BLaER1 (cell line): Measurements from ENCODE around the gene PDE9A.

Experiments used
- H3K27ac ChIP-seq: shearing (Covaris generic); formaldehyde crosslinking; 2 replicates; pipeline ENCODE4 v1.8.1; 2022
- H3K27me3 ChIP-seq: shearing (Covaris generic); formaldehyde crosslinking; 2 replicates; pipeline ENCODE4 v1.8.1; 2022
- H3K36me3 ChIP-seq: shearing (Covaris generic); formaldehyde crosslinking; 2 replicates; pipeline ENCODE4 v1.8.1; 2022
- H3K4me1 ChIP-seq: shearing (Covaris generic); formaldehyde crosslinking; 2 replicates; pipeline ENCODE4 v1.8.1; 2022
- H3K4me2 ChIP-seq: shearing (Covaris generic); formaldehyde crosslinking; 2 replicates; pipeline ENCODE4 v1.8.1; 2022
- H3K4me3 ChIP-seq: shearing (Covaris generic); formaldehyde crosslinking; 2 replicates; pipeline ENCODE4 v1.8.1; 2022
- H3K9ac ChIP-seq: shearing (Covaris generic); formaldehyde crosslinking; 2 replicates; pipeline ENCODE4 v1.8.1; 2022
- H3K9me3 ChIP-seq: shearing (Covaris generic); formaldehyde crosslinking; 2 replicates; pipeline ENCODE4 v1.8.1; 2022
- H4K20me1 ChIP-seq: shearing (Covaris generic); formaldehyde crosslinking; 2 replicates; pipeline ENCODE4 v1.8.1; 2022
- Cebpa-rat ChIP-seq: shearing (Covaris generic); IDR thresholded peaks from 2 replicates; pipeline ENCODE4 v1.8.1; 2022

Gene PDE9A

DNA sequence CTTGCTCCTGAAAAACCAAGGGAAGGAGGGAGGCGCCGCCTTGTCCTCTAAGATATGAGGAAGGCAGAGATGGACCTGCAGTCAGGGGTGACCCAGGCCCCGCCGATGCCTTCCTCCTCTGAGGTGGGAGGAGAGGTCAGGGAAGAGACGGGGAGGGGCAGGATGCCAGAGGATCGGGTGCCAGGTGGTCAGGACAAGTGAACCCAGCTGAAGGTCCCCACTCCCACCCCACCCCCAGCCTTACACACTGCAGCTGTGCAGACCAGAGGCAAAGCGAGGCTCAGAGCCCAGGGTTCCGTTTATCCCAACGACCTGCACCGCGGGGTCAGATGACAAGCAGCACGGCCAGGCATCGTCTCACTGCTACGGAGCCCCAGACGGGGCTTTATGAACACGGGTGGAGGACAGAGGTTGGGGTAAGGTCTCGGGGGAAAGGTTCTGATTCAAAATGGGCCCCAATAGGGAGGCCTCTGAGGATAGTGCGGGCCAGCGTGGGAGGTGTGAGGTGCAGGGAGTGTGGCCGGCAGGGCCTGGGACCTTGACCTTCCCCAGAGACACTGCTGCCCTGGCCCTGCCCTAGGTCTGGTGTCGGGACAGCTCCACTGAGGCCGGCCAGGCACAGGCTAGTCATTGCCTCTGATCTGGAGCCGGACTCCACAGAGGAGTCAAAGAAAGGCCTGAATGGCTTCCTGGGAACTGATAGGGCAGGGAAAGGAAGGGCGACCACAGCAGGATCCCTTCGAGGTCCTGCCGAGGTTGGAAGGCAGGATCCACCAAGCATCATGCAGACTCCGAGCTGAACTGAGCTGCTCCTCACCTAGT lies 113.5 kb downstream of the PDE9A start:
- Histone ChIP-seq H3K36me3 (no peaks in the 10 kb centered on the region), H3K27me3 (no peaks in the 10 kb centered on the region), H3K9ac (no peak overlapping the region), H3K27ac (no peak overlapping the region), H3K4me1 (peaks cover 15% of the 10 kb centered on the region), H3K4me2 (no peak overlapping the region), H3K9me3 (no peaks in the 10 kb centered on the region), H3K4me3 (no peak overlapping the region), H4K20me1 (no peaks in the 10 kb centered on the region)
- no peak for TF ChIP-seq Cebpa-rat

DNA sequence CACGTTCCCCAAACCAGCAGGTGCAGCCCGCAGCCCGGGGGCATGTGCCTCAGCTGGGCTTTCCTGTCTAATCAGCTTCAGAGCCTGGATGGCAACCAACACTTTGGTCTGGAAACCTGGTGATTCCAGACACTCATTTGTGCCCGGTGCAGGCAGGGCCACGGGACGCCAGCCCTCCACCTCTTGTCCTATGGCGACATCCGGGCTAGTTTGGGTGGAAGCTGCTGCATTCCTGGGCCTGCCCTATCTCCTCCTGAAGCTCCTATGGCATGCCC lies 114.1 kb downstream of the PDE9A start:
- no peaks in the 10 kb centered on the region for H4K20me1 ChIP-seq
- TF ChIP-seq Cebpa-rat = no peak
- H3K27ac ChIP-seq = no peak overlapping the region
- no peak overlapping the region for H3K4me2 ChIP-seq
- H3K9me3 ChIP-seq = no peaks in the 10 kb centered on the region
- no peak overlapping the region for H3K4me3 ChIP-seq
- peaks cover 15% of the 10 kb centered on the region for H3K4me1 ChIP-seq
- no peaks in the 10 kb centered on the region for H3K27me3 ChIP-seq
- no peaks in the 10 kb centered on the region for H3K36me3 ChIP-seq
- H3K9ac ChIP-seq = no peak overlapping the region

DNA sequence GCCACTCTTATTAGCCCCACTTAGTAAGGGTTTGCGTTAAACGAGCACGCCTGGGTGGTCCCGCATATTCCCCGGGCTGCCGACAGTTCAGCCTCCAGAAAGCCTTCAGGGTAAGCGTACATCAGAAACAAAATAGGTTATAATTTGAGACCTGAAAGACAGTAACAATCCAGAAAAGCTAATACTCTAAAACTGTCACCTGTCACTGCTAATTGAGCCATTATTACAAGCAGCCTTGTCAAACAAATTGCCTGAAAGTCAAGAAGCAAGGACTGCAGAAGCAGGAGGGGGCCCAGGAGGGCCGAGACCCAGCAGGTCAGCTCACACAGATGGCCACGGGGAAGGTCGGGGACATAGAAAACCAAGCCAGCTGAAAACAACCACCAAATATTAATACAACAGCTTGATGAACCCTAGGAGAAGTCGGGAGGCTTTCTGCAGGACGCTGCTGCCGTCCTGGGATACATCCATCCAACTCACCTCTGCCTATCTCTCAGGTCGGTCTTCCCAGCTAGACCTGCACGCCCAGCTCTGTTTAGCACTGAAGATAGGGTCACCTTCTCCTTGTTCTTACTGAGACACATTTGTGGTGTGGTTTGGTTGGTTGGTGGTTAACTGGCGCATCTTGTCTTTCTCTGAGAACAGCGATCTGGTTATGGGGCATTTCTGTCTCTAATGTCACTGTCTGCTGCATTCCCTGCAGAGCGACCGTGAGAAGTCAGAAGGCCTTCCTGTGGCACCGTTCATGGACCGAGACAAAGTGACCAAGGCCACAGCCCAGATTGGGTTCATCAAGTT lies 115.1 kb downstream of the PDE9A start:
- no peak overlapping the region for H3K4me2 ChIP-seq
- H3K9ac ChIP-seq = no peak overlapping the region
- peaks cover 10% of the 10 kb centered on the region for H3K4me1 ChIP-seq
- H3K27me3 ChIP-seq = no peaks in the 10 kb centered on the region
- H3K9me3 ChIP-seq = no peaks in the 10 kb centered on the region
- H4K20me1 ChIP-seq = no peaks in the 10 kb centered on the region
- no peak overlapping the region for H3K4me3 ChIP-seq
- no peaks in the 10 kb centered on the region for H3K36me3 ChIP-seq
- no peak for TF ChIP-seq Cebpa-rat
- no peak overlapping the region for H3K27ac ChIP-seq

DNA sequence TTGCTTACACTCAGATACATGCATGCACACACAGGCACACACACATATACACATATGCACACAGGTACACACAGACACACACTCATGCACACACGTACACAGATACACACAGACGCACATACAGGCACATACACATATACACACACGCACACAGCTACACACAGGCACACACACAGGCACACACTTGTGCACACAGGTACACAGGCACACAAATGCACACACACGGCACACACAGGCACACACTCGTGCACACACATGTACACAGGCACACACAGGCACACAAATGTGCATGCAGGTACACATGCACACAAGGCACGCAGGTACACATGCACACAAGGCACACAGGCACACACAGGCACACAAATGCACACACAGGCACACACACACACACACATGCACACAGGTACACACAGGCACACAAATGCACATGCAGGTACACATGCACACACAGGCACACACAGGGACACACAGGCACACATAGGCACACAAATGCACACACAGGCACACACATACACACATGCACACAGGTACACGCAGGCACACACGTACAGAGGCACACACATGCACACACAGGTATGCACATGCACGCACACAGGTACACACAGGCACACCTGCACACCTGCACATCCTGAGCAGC lies 115.9 kb downstream of the PDE9A start:
- H3K27me3 ChIP-seq = no peaks in the 10 kb centered on the region
- TF ChIP-seq Cebpa-rat = no peak
- no peak overlapping the region for H3K4me3 ChIP-seq
- H3K4me1 ChIP-seq = peaks cover 2% of the 10 kb centered on the region
- H3K36me3 ChIP-seq = no peaks in the 10 kb centered on the region
- H3K27ac ChIP-seq = no peak overlapping the region
- no peaks in the 10 kb centered on the region for H4K20me1 ChIP-seq
- H3K4me2 ChIP-seq = no peak overlapping the region
- no peaks in the 10 kb centered on the region for H3K9me3 ChIP-seq
- H3K9ac ChIP-seq = no peak overlapping the region

DNA sequence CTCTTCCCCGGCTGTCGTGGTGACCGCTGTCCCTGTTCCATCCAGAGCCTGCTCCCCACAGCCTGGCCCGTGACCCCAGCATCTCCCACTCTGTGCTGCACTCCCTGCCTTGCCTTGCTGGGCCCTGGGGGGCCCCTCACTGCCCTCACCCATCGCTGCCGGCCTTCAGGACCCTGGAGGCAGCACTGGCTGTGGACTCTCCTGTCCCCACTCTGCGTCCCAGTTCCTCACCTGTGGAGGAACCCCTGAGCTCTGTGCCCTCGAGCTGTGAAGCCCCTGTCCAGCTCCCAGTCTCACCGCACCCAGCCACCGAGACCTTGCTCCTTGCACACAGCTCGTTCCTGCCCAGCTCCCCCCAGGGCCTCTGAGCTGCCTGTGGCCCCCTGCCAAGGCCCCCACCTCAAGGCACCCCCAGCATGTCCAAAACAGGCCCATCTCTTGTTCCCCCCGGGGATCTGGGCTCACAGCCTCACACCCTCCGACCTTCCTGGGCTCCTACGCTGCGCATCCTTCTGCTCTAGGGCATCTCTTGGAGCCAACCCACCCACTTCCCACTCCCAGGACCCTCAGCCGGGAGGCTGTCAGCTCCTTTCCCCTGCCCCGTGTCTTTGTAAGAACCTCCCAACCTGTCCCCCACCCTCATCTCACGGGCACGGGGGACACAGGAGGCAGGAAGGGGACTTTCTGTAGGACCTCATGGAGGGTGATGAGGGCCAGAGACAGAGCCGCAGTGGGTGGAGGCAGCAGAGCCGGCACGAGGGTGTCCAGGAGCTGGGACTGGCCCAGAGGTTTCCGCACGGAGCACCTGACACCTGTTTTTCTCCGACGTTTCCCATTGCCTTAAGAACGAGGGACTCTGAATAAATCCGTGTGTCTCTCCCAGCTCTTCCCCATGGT lies 116.6 kb downstream of the PDE9A start:
- no peak overlapping the region for H3K4me2 ChIP-seq
- H3K27me3 ChIP-seq = no peaks in the 10 kb centered on the region
- no peaks in the 10 kb centered on the region for H3K4me1 ChIP-seq
- H3K27ac ChIP-seq = no peak overlapping the region
- no peaks in the 10 kb centered on the region for H3K9me3 ChIP-seq
- no peaks in the 10 kb centered on the region for H3K36me3 ChIP-seq
- no peak overlapping the region for H3K9ac ChIP-seq
- H3K4me3 ChIP-seq = no peak overlapping the region
- no peaks in the 10 kb centered on the region for H4K20me1 ChIP-seq
- TF ChIP-seq Cebpa-rat = no peak

DNA sequence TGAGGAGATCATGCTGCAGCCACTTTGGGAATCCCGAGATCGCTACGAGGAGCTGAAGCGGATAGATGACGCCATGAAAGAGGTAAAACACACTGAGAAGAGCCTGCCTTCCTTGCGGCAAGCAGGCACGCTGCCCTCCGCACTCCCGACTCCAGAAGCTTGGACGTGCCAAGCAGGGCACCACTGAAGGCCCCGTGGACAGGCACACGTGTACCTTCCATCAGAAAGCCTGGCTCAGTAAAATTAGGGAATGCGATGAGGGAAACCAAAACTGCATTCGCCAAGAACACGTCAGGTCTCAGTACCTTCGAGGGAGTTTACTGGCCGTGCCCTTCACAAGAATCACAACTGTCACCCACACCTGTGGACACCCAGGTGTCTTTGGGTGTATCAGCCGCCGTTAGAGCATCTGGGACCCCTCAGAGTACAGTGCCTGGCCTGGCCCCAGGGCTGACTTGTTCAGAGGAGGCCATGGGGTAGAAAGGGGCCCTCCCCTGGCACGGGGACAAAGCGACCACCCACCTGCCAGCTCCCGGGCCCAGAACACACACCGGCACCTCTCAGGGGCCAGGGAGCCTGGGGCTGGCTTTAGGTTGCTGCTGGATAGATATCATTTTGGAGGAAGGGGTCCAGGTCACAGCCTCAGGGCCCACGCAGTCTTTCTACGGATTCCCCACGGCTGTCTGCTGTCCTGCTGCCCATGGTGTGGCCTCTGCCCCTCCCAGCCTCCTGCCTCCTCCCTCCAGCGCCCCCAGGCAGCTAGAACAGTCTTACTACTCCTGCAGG lies 117.5 kb downstream of the PDE9A start:
- H3K4me2 ChIP-seq = no peak overlapping the region
- TF ChIP-seq Cebpa-rat = no peak
- H3K27me3 ChIP-seq = peaks cover 5% of the 10 kb centered on the region; the same call in 1 of the 2 replicates
- H3K27ac ChIP-seq = no peak overlapping the region
- no peaks in the 10 kb centered on the region for H3K4me1 ChIP-seq
- no peaks in the 10 kb centered on the region for H4K20me1 ChIP-seq
- H3K36me3 ChIP-seq = no peaks in the 10 kb centered on the region
- H3K9me3 ChIP-seq = no peaks in the 10 kb centered on the region
- no peak overlapping the region for H3K9ac ChIP-seq
- no peak overlapping the region for H3K4me3 ChIP-seq

DNA sequence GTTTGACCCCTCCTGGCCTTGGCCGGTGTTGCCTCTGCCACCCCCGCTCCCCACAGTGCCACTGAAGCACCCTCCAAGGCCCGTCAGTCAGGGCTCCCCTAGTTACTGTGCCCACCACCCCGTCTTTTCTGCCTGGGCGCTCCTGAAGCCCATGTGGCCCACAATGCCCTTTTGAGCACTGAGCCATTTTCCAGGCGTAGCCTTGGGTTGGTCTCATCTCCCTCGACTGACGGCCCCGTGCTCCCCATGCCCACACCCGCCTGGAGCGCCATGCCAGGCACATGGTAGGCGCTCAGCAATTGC lies 118.0 kb downstream of the PDE9A start:
- Histone ChIP-seq H3K9ac (no peak overlapping the region), H3K4me3 (no peak overlapping the region), H3K9me3 (no peaks in the 10 kb centered on the region), H3K36me3 (no peaks in the 10 kb centered on the region), H3K27ac (no peak overlapping the region), H3K4me1 (no peaks in the 10 kb centered on the region), H3K4me2 (no peak overlapping the region), H4K20me1 (no peaks in the 10 kb centered on the region), H3K27me3 (peaks cover 10% of the 10 kb centered on the region; the same call in 1 of the 2 replicates)
- no peak for TF ChIP-seq Cebpa-rat

DNA sequence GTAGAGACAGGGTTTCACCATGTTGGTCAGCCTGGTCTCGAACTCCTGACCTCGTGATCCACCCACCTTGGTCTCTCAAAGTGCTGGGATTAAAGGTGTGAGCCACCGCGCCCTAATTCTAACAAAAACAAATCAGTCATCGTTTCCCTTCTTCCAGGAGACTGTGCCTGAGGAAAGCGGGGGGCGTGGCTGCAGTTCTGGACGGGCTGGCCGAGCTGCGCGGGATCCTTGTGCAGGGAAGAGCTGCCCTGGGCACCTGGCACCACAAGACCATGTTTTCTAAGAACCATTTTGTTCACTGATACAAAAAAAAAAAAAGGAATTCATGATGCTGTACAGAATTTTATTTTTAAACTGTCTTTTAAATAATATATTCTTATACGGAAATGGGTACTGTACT lies 121.7 kb downstream of the PDE9A start:
- Histone ChIP-seq H3K4me1 (peaks cover 10% of the 10 kb centered on the region), H3K4me2 (no peak overlapping the region), H3K36me3 (no peaks in the 10 kb centered on the region), H3K9ac (no peak overlapping the region), H3K4me3 (no peak overlapping the region), H3K9me3 (no peaks in the 10 kb centered on the region), H3K27me3 (peaks cover 37% of the 10 kb centered on the region), H4K20me1 (no peaks in the 10 kb centered on the region), H3K27ac (no peak overlapping the region)
- no peak for TF ChIP-seq Cebpa-rat

DNA sequence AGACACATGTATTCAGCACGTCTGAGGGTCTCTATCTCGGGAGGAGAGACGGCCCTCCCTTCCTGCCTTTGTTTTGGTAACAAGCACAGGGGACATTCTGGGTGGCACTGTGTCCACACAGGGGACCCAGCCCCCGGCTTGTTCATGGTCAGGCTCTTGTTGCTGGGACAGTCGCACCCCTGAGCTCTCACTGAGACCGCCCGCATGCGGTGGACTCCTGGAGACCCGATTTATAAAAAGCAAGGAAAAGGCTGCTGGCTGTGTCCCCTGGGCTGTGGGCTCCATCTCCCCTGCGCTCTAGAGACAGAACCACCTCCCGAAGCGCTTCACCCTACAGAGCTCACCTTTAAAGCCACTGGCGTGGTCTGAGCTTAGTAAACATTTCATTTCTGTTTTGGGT lies 122.5 kb downstream of the PDE9A start:
- H3K27me3 ChIP-seq = peaks cover 44% of the 10 kb centered on the region

More for the DNA sequence above, 122.5 kb downstream of the PDE9A start:
- Histone ChIP-seq H3K4me2 (no peak overlapping the region), H3K4me1 (peaks cover 10% of the 10 kb centered on the region), H3K4me3 (no peak overlapping the region), H3K27ac (no peak overlapping the region), H3K9ac (no peak overlapping the region), H3K9me3 (no peaks in the 10 kb centered on the region), H3K36me3 (no peaks in the 10 kb centered on the region), H4K20me1 (no peaks in the 10 kb centered on the region)
- TF ChIP-seq Cebpa-rat = no peak
